A549 (cell line): ENCODE results near the gene CCDC197. TPM values are rescaled to one million over a fixed set of nuclear protein-coding genes. Genes with fewer than 3 reads are reported as not detected.

Source experiments
- ATAC-seq, 2 experiments: fragments of 200-7000 bp in 1 of 2; fragments of >200 bp in 1 of 2; cut with Nextera tagmentation in 1 of 2; cut with Tn5 transposase in 1 of 2; 3 replicates each; pipeline versions ENCODE4 v1.8.0 to v1.9.1; 2018 to 2020; ENCODE audit warnings: mild to moderate bottlenecking in 1 of 2, moderate library complexity in 1 of 2
- CTCF ChIA-PET: fragments of 300-600 bp; sonication (Branson Sonifier 250); formaldehyde crosslinking; extraction: SDS; loops from one replicate; lab custom pipeline; 2021; ENCODE audit warnings: antibody characterized with exemption, inconsistent platforms; lab: Yijun Ruan, JAX
- POLR2A ChIA-PET: fragments of 350-600 bp; formaldehyde crosslinking; extraction: SDS; loops from one replicate; lab custom pipeline; 2021; ENCODE audit warnings: antibody characterized with exemption, inconsistent platforms; lab: Yijun Ruan, JAX
- DNase-seq, 2 experiments: peaks; one replicate each; pipeline versions ENCODE4 v3.0.0 to v3.0.0-alpha.2; 2011 to 2016; ENCODE audit warnings: low read depth in 1 of 2, low spot score in 1 of 2
- FAIRE-seq: peaks from 2 replicates; lab custom pipeline; 2011; peaks lifted over from hg19 to GRCh38; lab: Jason Lieb, UNC
- H3K27ac ChIP-seq, 2 experiments: fragments of >200 bp; sonication (Bioruptor Twin); formaldehyde crosslinking; 3 replicates each; pipeline ENCODE4 v1.5.1; 2016 to 2017
- H3K4me1 ChIP-seq: fragments of >200 bp; sonication (Bioruptor Twin); formaldehyde crosslinking; 3 replicates; pipeline ENCODE4 v1.6.1; 2016
- H3K4me2 ChIP-seq: fragments of >200 bp; sonication (Bioruptor Twin); formaldehyde crosslinking; 3 replicates; pipeline ENCODE4 v1.6.1; 2016
- H3K4me3 ChIP-seq: fragments of >200 bp; sonication (Bioruptor Twin); formaldehyde crosslinking; 3 replicates; pipeline ENCODE4 v1.5.1; 2016
- H3K9me3 ChIP-seq: fragments of >200 bp; sonication (Bioruptor Twin); formaldehyde crosslinking; 3 replicates; pipeline ENCODE4 v1.6.1; 2016
- CBX2 ChIP-seq: fragments of 200-600 bp; sonication (generic); IDR thresholded peaks from 2 replicates; pipeline ENCODE4 v1.6.1; 2016; ENCODE audit warnings: low read depth, mild to moderate bottlenecking, borderline replicate concordance
- CBX8 ChIP-seq: fragments of 200-600 bp; sonication (generic); IDR thresholded peaks from 2 replicates; pipeline ENCODE4 v1.6.1; 2016
- CHD2 ChIP-seq: fragments of 150-350 bp; IDR thresholded peaks from 2 replicates; pipeline ENCODE4 v1.6.1; 2014; ENCODE audit warnings: low read length; ENCODE audit not compliant: partially characterized antibody
- CHD4 ChIP-seq: fragments of 200-600 bp; sonication (generic); IDR thresholded peaks from 2 replicates; pipeline ENCODE4 v1.6.1; 2016; ENCODE audit warnings: antibody characterized with exemption, mild to moderate bottlenecking, borderline replicate concordance
- CTCF ChIP-seq: fragments of >200 bp; sonication (Bioruptor Twin); formaldehyde crosslinking; IDR thresholded peaks from 3 replicates; pipeline ENCODE4 v1.5.1; 2016
- EHF ChIP-seq: fragments of 250-450 bp; sonication (Bioruptor Pico); IDR thresholded peaks from 2 replicates; pipeline ENCODE4 v1.5.0; 2020; ENCODE audit warnings: mild to moderate bottlenecking
- EHMT2 ChIP-seq: fragments of 200-600 bp; sonication (generic); IDR thresholded peaks from 2 replicates; pipeline ENCODE4 v1.6.1; 2016; ENCODE audit warnings: antibody characterized with exemption, low read depth, mild to moderate bottlenecking, moderate library complexity
- EP300 ChIP-seq, 2 experiments: fragments of >200 bp; sonication (Bioruptor Twin); formaldehyde crosslinking; IDR thresholded peaks; 2 replicates in 1 of 2; 3 replicates in 1 of 2; pipeline ENCODE4 v1.6.1; 2016 to 2017
- ESRRA ChIP-seq: fragments of 150-350 bp; IDR thresholded peaks from 2 replicates; pipeline ENCODE4 v1.6.1; 2014; ENCODE audit warnings: mild to moderate bottlenecking, low read length, borderline replicate concordance
- FOSL2 ChIP-seq, 2 experiments: fragments of 450-650 bp in 1 of 2; fragments of >200 bp in 1 of 2; sonication (Bioruptor Twin) in 1 of 2; formaldehyde crosslinking; IDR thresholded peaks; 2 replicates each; pipeline versions ENCODE4 v1.5.0 to v1.6.1; 2016 to 2020; ENCODE audit warnings: mild to moderate bottlenecking in 1 of 2, moderate library complexity in 1 of 2
- FOXS1 ChIP-seq: fragments of 250-450 bp; sonication (Bioruptor Pico); IDR thresholded peaks from 2 replicates; pipeline ENCODE4 v1.5.0; 2020; ENCODE audit warnings: mild to moderate bottlenecking, moderate library complexity
- HEYL ChIP-seq: fragments of 250-450 bp; sonication (Bioruptor Pico); IDR thresholded peaks from 2 replicates; pipeline ENCODE4 v1.8.0; 2021; ENCODE audit warnings: mild to moderate bottlenecking, moderate library complexity
- HOXA7 ChIP-seq: fragments of 250-450 bp; sonication (Bioruptor Pico); IDR thresholded peaks from 2 replicates; pipeline ENCODE4 v1.5.0; 2020; ENCODE audit warnings: mild to moderate bottlenecking, moderate library complexity
- JUN ChIP-seq, 2 experiments: fragments of >200 bp; sonication (Bioruptor Twin); formaldehyde crosslinking; IDR thresholded peaks; 2 replicates in 1 of 2; 3 replicates in 1 of 2; pipeline ENCODE4 v1.6.1; 2016 to 2017
- KDM1A ChIP-seq: fragments of 200-600 bp; sonication (generic); IDR thresholded peaks from 2 replicates; pipeline ENCODE4 v1.6.1; 2016; ENCODE audit warnings: low read depth, mild to moderate bottlenecking
- MAFK ChIP-seq: fragments of 450-650 bp; IDR thresholded peaks from 2 replicates; pipeline ENCODE4 v1.6.1; 2014; ENCODE audit not compliant: partially characterized antibody
- MAZ ChIP-seq: fragments of 150-350 bp; IDR thresholded peaks from 2 replicates; pipeline ENCODE4 v1.6.1; 2014; ENCODE audit warnings: antibody characterized with exemption, low read depth, low read length, borderline replicate concordance
- MYC ChIP-seq: IDR thresholded peaks from 2 replicates; pipeline ENCODE4 v1.6.1; 2012; ENCODE audit warnings: mild to moderate bottlenecking, inconsistent platforms, low read length, improper control_type of control experiment, borderline replicate concordance
- NPAS2 ChIP-seq: fragments of 250-450 bp; sonication (Bioruptor Pico); IDR thresholded peaks from 2 replicates; pipeline ENCODE4 v1.8.0; 2022; ENCODE audit warnings: mild to moderate bottlenecking, moderate library complexity, borderline replicate concordance
- PBX3 ChIP-seq: IDR thresholded peaks from 2 replicates; pipeline ENCODE4 v1.6.1; 2012
- POLR2A ChIP-seq: IDR thresholded peaks from 2 replicates; pipeline ENCODE4 v1.6.1; 2012; ENCODE audit warnings: mild to moderate bottlenecking, low read length
- RAD21 ChIP-seq, 2 experiments: fragments of >200 bp in 1 of 2; sonication (Bioruptor Twin) in 1 of 2; formaldehyde crosslinking in 1 of 2; IDR thresholded peaks in 1 of 2; conservative IDR thresholded peaks in 1 of 2; 2 replicates in 1 of 2; 3 replicates in 1 of 2; pipeline ENCODE4 v1.6.1; 2012 to 2018; ENCODE audit warnings: inconsistent platforms in 1 of 2
- TFCP2L1 ChIP-seq: fragments of 250-450 bp; sonication (Bioruptor Pico); IDR thresholded peaks from 2 replicates; pipeline ENCODE4 v1.5.0; 2021; ENCODE audit warnings: mild to moderate bottlenecking
- TP53 ChIP-seq: fragments of 250-450 bp; sonication (Bioruptor Pico); IDR thresholded peaks from 2 replicates; pipeline ENCODE4 v1.5.0; 2021; ENCODE audit warnings: mild to moderate bottlenecking, moderate library complexity
- USF2 ChIP-seq: fragments of 450-650 bp; IDR thresholded peaks from 2 replicates; pipeline ENCODE4 v1.6.1; 2014; ENCODE audit warnings: antibody characterized with exemption
- ZFP36 ChIP-seq: fragments of 450-650 bp; IDR thresholded peaks from 2 replicates; pipeline ENCODE4 v1.6.1; 2014; ENCODE audit warnings: borderline replicate concordance; ENCODE audit not compliant: partially characterized antibody
- ZNF302 ChIP-seq: fragments of 250-450 bp; sonication (Bioruptor Pico); IDR thresholded peaks from 2 replicates; pipeline ENCODE4 v1.9.0; 2021; ENCODE audit warnings: inconsistent platforms, mild to moderate bottlenecking, moderate library complexity
- WGBS: methylation state at CpG from one replicate; pipeline ENCODE4 v1.1.6; 2017; ENCODE audit errors: missing lambda C conversion rate; 5-methylcytosine and 5-hydroxymethylcytosine counted together
- polyA plus RNA-seq, 4 experiments: library from polyadenylated mRNA; depleted of rRNA in 3 of 4; stranded (reverse); fragments of >200 nt; fragmentation: RNase III in 1 of 4; extraction: RNeasy Plus Mini Kit Qiagen cat#74134 plus additional on column Dnase treatment in 1 of 4; gene quantifications; 2 replicates in 3 of 4; 3 replicates in 1 of 4; pipeline ENCODE4 v1.2.3, GENCODE V29; 2011 to 2017
- TF ChIP-seq, protein P1 (sequence below): fragments of 200-600 bp; sonication (generic); IDR thresholded peaks from 2 replicates; pipeline ENCODE4 v1.6.1; 2016; ENCODE audit warnings: antibody characterized with exemption, mild to moderate bottlenecking, moderate library complexity
- TF ChIP-seq, protein P2 (sequence below): fragments of 250-450 bp; sonication (Bioruptor Pico); IDR thresholded peaks from 2 replicates; pipeline ENCODE4 v1.5.0; 2020; ENCODE audit warnings: low read depth, mild to moderate bottlenecking, moderate library complexity
- TF ChIP-seq, protein P3 (sequence below): IDR thresholded peaks from 2 replicates; pipeline ENCODE4 v1.6.1; 2012

CCDC197 gene
- polyA plus RNA-seq, 2 of the 4 experiments (the other 2 are of a cell fraction): not detected

- H3K4me1 ChIP-seq: peaks cover 15% of the 10 kb centered on the region
- FAIRE-seq: no peak
- WGBS: 20% methylated on average over 7 of the region's 7 CpGs
- H3K4me2 ChIP-seq: no peak overlapping the region
- DNase-seq: peak; percentile 56 to 76
- no peak for TF ChIP-seq EHMT2
- TF ChIP-seq, protein P1, sequence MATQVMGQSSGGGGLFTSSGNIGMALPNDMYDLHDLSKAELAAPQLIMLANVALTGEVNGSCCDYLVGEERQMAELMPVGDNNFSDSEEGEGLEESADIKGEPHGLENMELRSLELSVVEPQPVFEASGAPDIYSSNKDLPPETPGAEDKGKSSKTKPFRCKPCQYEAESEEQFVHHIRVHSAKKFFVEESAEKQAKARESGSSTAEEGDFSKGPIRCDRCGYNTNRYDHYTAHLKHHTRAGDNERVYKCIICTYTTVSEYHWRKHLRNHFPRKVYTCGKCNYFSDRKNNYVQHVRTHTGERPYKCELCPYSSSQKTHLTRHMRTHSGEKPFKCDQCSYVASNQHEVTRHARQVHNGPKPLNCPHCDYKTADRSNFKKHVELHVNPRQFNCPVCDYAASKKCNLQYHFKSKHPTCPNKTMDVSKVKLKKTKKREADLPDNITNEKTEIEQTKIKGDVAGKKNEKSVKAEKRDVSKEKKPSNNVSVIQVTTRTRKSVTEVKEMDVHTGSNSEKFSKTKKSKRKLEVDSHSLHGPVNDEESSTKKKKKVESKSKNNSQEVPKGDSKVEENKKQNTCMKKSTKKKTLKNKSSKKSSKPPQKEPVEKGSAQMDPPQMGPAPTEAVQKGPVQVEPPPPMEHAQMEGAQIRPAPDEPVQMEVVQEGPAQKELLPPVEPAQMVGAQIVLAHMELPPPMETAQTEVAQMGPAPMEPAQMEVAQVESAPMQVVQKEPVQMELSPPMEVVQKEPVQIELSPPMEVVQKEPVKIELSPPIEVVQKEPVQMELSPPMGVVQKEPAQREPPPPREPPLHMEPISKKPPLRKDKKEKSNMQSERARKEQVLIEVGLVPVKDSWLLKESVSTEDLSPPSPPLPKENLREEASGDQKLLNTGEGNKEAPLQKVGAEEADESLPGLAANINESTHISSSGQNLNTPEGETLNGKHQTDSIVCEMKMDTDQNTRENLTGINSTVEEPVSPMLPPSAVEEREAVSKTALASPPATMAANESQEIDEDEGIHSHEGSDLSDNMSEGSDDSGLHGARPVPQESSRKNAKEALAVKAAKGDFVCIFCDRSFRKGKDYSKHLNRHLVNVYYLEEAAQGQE: no peak
- no peak for TF ChIP-seq JUN (IDR thresholded peaks at IDR 0.05)
- TF ChIP-seq FOSL2 (IDR thresholded peaks at IDR 0.05): no peak; the same call in 1 of the 2 replicates
- peak; percentile 67 for TF ChIP-seq FOSL2 (CRISPR knock-in tag; IDR thresholded peaks at IDR 0.05)
- no peak for TF ChIP-seq CHD2
- TF ChIP-seq CBX8: no peak
- TF ChIP-seq EP300 (IDR thresholded peaks at IDR 0.05): no peak
- peak; percentile 24 for TF ChIP-seq CTCF
- TF ChIP-seq TP53 (CRISPR knock-in tag): no peak
- no peak for TF ChIP-seq FOXS1 (CRISPR knock-in tag)
- no peak for TF ChIP-seq TFCP2L1 (CRISPR knock-in tag)
- no peak for TF ChIP-seq ZNF302
- TF ChIP-seq POLR2A: no peak
- TF ChIP-seq RAD21 (conservative IDR thresholded peaks at IDR 0.05 in 1 of 2, IDR thresholded peaks at IDR 0.05 in 1 of 2): peak; percentile 21 to 34; a peak in 1 of 5 replicates
- no peak for TF ChIP-seq MAFK
- TF ChIP-seq, protein P2, sequence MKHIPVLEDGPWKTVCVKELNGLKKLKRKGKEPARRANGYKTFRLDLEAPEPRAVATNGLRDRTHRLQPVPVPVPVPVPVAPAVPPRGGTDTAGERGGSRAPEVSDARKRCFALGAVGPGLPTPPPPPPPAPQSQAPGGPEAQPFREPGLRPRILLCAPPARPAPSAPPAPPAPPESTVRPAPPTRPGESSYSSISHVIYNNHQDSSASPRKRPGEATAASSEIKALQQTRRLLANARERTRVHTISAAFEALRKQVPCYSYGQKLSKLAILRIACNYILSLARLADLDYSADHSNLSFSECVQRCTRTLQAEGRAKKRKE: no peak
- no peak for TF ChIP-seq NPAS2 (CRISPR knock-in tag)
- TF ChIP-seq ZFP36: no peak
- TF ChIP-seq PBX3: no peak
- TF ChIP-seq, protein P3, sequence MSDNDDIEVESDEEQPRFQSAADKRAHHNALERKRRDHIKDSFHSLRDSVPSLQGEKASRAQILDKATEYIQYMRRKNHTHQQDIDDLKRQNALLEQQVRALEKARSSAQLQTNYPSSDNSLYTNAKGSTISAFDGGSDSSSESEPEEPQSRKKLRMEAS: peak; percentile 72
- no peak for TF ChIP-seq EHF (CRISPR knock-in tag)
- no peak for TF ChIP-seq KDM1A
- TF ChIP-seq MYC: no peak
- no peak for TF ChIP-seq HEYL
- no peak for TF ChIP-seq MAZ
- peak; percentile 47 for TF ChIP-seq USF2
- TF ChIP-seq ESRRA: no peak
- TF ChIP-seq CHD4: no peak
- TF ChIP-seq CBX2: no peak
- TF ChIP-seq HOXA7 (CRISPR knock-in tag): no peak
- TF ChIP-seq, all 56 proteins: peak for 5
- peak; percentile 75 to 87; a peak in 5 of 6 replicates for ATAC-seq
- H3K9me3 ChIP-seq: no peaks in the 10 kb centered on the region
- ChIA-PET POLR2A (no interaction called here), CTCF (interaction anchor here (0.8 to 7.0 kb wide), 10 partner anchors 8 to 112 kb away, joined by 3 to 83 read pairs (median 6); partner anchors contain the start of gene CCDC197)
- 0 out of 6 replicates have a peak overlapping the region, but pooled peaks of 1 of the 2 experiments have one; percentile 20 for H3K27ac ChIP-seq
- no peak overlapping the region for H3K4me3 ChIP-seq
These were observed 12.1 kb upstream of the CCDC197 start for GRCh38 chr14:93984987-93985410.
